ENCODE data around the gene VN1R4. TPM values are rescaled to one million over a fixed set of nuclear protein-coding genes. Genes with fewer than 3 reads are reported as not detected.
"Not testable (repeated sequence)": the region's sequence is repeated elsewhere in the genome, so short reads cannot be mapped to it uniquely, and the experiment has no call there.

The VN1R4 gene
- total RNA-seq, 4 donors from 2014 or later, result not detected

DNA sequence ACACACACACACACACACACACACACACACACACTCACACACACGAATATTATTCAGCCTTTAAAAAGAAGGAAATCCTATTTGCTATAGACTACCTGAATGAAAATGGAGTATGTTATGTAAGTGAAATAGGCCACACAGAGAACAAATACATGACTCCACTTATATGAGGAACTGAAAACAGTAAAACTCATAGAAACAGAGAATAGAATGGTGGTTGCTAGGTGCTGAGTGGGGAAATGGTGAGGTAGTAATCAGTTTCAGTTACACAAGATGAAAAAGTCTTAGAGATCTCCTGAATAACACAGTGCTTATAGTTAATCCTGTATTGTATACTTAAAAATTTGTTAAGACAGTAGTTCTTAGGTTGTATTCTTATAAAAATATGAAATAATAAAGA, 21.0 kb downstream of the VN1R4 start:
- TF ChIP-seq, protein P1, sequence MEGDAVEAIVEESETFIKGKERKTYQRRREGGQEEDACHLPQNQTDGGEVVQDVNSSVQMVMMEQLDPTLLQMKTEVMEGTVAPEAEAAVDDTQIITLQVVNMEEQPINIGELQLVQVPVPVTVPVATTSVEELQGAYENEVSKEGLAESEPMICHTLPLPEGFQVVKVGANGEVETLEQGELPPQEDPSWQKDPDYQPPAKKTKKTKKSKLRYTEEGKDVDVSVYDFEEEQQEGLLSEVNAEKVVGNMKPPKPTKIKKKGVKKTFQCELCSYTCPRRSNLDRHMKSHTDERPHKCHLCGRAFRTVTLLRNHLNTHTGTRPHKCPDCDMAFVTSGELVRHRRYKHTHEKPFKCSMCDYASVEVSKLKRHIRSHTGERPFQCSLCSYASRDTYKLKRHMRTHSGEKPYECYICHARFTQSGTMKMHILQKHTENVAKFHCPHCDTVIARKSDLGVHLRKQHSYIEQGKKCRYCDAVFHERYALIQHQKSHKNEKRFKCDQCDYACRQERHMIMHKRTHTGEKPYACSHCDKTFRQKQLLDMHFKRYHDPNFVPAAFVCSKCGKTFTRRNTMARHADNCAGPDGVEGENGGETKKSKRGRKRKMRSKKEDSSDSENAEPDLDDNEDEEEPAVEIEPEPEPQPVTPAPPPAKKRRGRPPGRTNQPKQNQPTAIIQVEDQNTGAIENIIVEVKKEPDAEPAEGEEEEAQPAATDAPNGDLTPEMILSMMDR (IDR thresholded peaks at IDR 0.05), result no peak
- no peak for TF ChIP-seq EP300 (IDR thresholded peaks at IDR 0.05; ENCODE audit: low read depth)
- no peak for TF ChIP-seq POLR2A (IDR thresholded peaks at IDR 0.05)
- TF ChIP-seq POLR2AphosphoS5 (IDR thresholded peaks at IDR 0.05), result no peak
- WGBS, 2 donors (ENCODE audit: low coverage in 1 of 2), result 58 to 100% methylated on average over 1 of the region's 1 CpG
- H3K9me3 ChIP-seq, result peaks cover 70 to 72% of the 10 kb centered on the region in 2 donors
- H3K27ac ChIP-seq, result no peak overlapping the region
- H3K4me3 ChIP-seq, result no peak overlapping the region
- in situ Hi-C loops (cut with MboI; ENCODE audit: low pct_ligation_motif_present in 1 of 4, low pct_unique_long_range_greater_than_20kb in 1 of 4, low sequenced_read_pairs in 3 of 4) (no loop called here), intact Hi-C loops (cut with DNase I; ENCODE audit: low total_unique reads) (no loop called here)
- H3K36me3 ChIP-seq, result peaks cover 0 to 57% (median 26%) of the 10 kb centered on the region in 4 donors
- DNase-seq, result no peak
- no peaks in the 10 kb centered on the region for H3K27me3 ChIP-seq
- H3K4me1 ChIP-seq, result no peaks in the 10 kb centered on the region

DNA sequence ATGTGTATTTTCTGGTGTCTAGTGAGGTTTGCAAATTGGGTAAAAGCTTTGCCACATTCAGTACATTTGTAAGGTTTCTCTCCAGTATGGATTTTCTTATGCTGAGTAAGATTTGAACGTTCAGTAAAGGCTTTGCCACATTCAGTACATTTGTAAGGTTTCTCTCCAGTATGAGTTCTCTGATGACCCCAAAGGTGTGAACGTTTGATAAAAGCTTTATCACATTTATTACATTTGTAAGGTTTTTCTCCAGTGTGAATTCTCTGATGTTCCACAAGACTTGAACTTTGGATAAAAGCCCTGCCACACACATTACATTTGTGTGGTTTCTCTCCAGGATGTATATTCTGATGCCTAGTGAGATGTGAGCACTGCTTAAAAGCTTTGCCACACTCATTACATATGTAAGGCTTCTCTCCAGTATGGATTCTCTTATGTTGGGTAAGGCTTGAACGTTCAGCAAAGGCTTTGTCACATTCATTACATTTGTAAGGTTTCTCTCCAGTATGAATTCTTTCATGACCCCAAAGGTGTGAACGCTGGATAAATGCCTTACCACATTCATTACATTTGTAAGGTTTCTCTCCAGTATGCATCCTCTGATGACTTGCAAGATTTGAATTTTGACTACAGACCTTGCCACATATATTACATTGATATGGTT, 30.3 kb downstream of the VN1R4 start:
- peaks cover 74 to 97% of the 10 kb centered on the region in 2 donors for H3K9me3 ChIP-seq
- no peaks in the 10 kb centered on the region for H3K4me1 ChIP-seq
- 82 to 85% methylated on average over 4 of the region's 4 CpGs for WGBS, 2 donors (ENCODE audit: low coverage in 1 of 2)
- H3K4me3 ChIP-seq, result no peak overlapping the region
- DNase-seq, result no peak
- intact Hi-C loops (cut with DNase I; ENCODE audit: low total_unique reads), result no loop called here
- TF ChIP-seq, protein P1 (IDR thresholded peaks at IDR 0.05), result no peak
- no peak for TF ChIP-seq POLR2A (IDR thresholded peaks at IDR 0.05)
- no peak for TF ChIP-seq EP300 (IDR thresholded peaks at IDR 0.05; ENCODE audit: low read depth)
- no peak for TF ChIP-seq POLR2AphosphoS5 (IDR thresholded peaks at IDR 0.05)
- in situ Hi-C loops (cut with MboI; ENCODE audit: low pct_ligation_motif_present in 1 of 4, low pct_unique_long_range_greater_than_20kb in 1 of 4, low sequenced_read_pairs in 3 of 4), result no loop called here
- H3K27me3 ChIP-seq, result no peaks in the 10 kb centered on the region
- H3K27ac ChIP-seq, result no peak overlapping the region
- H3K36me3 ChIP-seq, result peaks cover 0 to 51% (median 26%) of the 10 kb centered on the region in 4 donors

DNA sequence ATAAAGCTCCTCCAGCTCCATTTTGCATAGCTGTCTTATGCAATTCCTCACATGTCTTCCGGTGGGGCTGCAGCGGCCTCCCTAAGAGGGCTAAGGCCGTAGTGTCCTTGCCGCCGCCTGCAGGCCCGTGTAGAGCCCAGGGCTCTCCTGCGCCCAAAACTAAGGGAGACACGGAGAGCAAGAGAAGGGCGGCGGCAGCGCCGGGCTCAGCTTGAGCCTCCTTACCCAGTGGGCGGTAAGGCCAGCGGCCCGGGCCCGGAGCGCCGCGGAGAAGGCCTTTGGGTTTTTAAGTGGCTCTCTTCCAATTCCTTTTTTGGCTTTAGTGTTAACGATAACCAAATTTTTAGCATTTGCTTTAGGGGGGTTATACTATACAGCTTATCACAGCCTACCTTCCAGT, 42.9 kb downstream of the VN1R4 start:
- TF ChIP-seq, protein P1 (IDR thresholded peaks at IDR 0.05), result no peak
- TF ChIP-seq POLR2AphosphoS5 (IDR thresholded peaks at IDR 0.05) (no peak), POLR2A (IDR thresholded peaks at IDR 0.05) (no peak), EP300 (IDR thresholded peaks at IDR 0.05; ENCODE audit: low read depth) (no peak)
- 97 to 100% methylated on average over 5 to 19 of the region's 20 CpGs for WGBS, 2 donors (ENCODE audit: low coverage in 1 of 2)
- Histone ChIP-seq H3K36me3 (no peaks in the 10 kb centered on the region), H3K27me3 (no peaks in the 10 kb centered on the region), H3K27ac (no peak overlapping the region), H3K9me3 (peaks cover 51 to 59% of the 10 kb centered on the region in 2 donors), H3K4me1 (no peaks in the 10 kb centered on the region), H3K4me3 (no peak overlapping the region)
- intact Hi-C loops (cut with DNase I; ENCODE audit: low total_unique reads) (no loop called here), in situ Hi-C loops (cut with MboI; ENCODE audit: low pct_ligation_motif_present in 1 of 4, low pct_unique_long_range_greater_than_20kb in 1 of 4, low sequenced_read_pairs in 3 of 4) (no loop called here)
- DNase-seq, result no peak

DNA sequence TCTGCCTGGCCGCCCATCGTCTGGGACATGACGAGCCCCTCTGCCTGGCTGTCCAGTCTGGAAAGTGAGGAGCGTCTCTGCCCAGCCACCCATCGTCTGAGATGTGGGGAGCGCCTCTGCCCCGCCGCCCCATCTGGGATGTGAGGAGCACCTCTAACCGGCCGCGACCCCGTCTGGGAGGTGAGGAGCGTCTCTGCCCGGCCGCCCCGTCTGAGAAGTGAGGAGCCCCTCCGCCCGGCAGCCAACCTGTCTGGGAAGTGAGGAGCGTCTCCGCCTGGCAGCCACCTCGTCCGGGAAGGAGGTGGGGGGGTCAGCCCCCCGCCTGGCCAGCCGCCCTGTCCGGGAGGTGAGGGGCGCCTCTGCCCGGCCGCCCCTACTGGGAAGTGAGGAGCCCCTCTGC, 44.8 kb downstream of the VN1R4 start:
- 100% methylated on average over 3 of the region's 28 CpGs; no CpG with 5 or more reads in 1 of the 2 donors for WGBS, 2 donors (ENCODE audit: low coverage in 1 of 2)
- H3K27me3 ChIP-seq; intact Hi-C loops (cut with DNase I; ENCODE audit: low total_unique reads); DNase-seq; H3K36me3 ChIP-seq; in situ Hi-C loops (cut with MboI; ENCODE audit: low pct_ligation_motif_present in 1 of 4, low pct_unique_long_range_greater_than_20kb in 1 of 4, low sequenced_read_pairs in 3 of 4); H3K27ac ChIP-seq; H3K4me3 ChIP-seq; H3K4me1 ChIP-seq: not testable (repeated sequence)
- peaks cover 59 to 65% of the 10 kb centered on the region in 2 donors for H3K9me3 ChIP-seq

Other genes starting within 250 kb of the VN1R4 start
- gene ERVV-2, start 223.0 kb downstream of the VN1R4 start, total RNA-seq, result not detected
- gene ZNF160, start 164.3 kb downstream of the VN1R4 start, total RNA-seq, result 10 to 100 TPM; 23.9 to 47.0 (median 33.6) TPM
- gene ZNF415, start 134.8 kb downstream of the VN1R4 start, total RNA-seq, result 10 to 100 TPM in 2 of 4 donors, 1 to 10 TPM in 1, not detected in 1; 5.6 to 11.5 (median 10.8) TPM
- gene ZNF347, start 108.7 kb downstream of the VN1R4 start, total RNA-seq, result 10 to 100 TPM in 2 of 4 donors, 1 to 10 TPM in 2; 5.6 to 12.5 (median 9.9) TPM
- gene ZNF665, start 74.4 kb downstream of the VN1R4 start, total RNA-seq, result 1 to 10 TPM in 2 of 4 donors, under 1 TPM in 1, not detected in 1; 1.00 to 4.4 (median 2.6) TPM
- gene ZNF677, start 12.8 kb downstream of the VN1R4 start, total RNA-seq, result 1 to 10 TPM; 3.4 to 9.7 (median 6.7) TPM
- gene VN1R2, start 9.4 kb downstream of the VN1R4 start, total RNA-seq, result not detected
- gene ZNF845, start 66.0 kb upstream of the VN1R4 start, total RNA-seq, result 1 to 10 TPM; 1.6 to 8.4 (median 5.9) TPM
- 10 to 100 TPM in 3 of 4 donors, 1 to 10 TPM in 1; 9.0 to 34.8 (median 19.5) TPM for gene ZNF525, start 98.0 kb upstream of the VN1R4 start, total RNA-seq
- gene ZNF765, start 127.4 kb upstream of the VN1R4 start, total RNA-seq, result 10 to 100 TPM in 3 of 4 donors, 1 to 10 TPM in 1; 6.0 to 14.3 (median 11.2) TPM
- 10 to 100 TPM in 2 of 4 donors, 1 to 10 TPM in 2; 3.0 to 15.1 (median 10.2) TPM for gene ZNF761, start 164.3 kb upstream of the VN1R4 start, total RNA-seq
- gene ZNF813, start 200.0 kb upstream of the VN1R4 start, total RNA-seq, result 1 to 10 TPM; 1.9 to 3.8 (median 3.3) TPM